ENCODE measurements around the gene TEX22.

Gene TEX22

DNA sequence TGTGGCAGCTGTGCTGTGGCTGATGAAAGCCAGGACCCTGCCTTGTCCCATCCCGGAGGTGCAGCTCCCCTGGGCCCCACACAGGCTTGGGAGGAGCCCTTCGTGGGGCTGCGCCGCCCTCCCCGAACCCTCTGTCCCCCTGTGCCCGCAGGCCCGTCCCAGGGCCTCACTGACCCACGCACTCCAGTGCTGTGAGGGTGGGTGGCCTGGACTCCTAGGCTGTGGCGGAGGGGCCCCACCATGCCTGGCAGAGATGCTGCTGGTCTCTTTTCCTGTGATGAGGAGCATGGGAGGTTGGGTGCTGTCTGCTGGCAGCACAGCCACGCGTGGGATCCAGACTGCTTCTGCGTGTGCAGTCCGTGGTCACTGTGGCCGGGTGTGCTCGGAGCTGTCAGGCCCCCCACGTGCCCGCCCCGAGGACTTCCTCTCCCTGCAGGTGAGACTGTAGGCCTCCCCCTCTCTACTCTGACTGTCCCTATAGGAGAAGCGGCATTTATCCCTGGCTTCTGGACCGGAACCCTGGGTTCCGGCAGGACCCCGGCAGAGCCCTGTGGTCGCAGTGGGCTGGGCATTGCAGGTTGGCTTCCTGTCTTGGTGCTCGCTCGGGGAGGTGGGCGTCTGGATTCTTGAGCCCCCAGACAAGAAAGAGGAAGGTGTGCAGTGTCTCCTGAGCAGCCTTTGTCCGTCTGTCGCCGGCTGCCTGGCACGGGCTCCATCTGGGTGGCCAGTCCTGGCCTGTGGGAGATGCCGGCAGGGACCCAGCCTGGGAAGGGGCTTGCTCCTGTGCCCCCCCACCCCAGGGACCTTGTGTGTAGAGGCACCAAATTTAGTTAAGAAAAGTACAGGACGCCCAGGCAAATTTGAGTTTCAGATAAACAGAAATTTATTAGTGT, 23.6 kb downstream of the TEX22 start:
- DNase-seq = peak in 1 of 2 donors; percentile 8

DNA sequence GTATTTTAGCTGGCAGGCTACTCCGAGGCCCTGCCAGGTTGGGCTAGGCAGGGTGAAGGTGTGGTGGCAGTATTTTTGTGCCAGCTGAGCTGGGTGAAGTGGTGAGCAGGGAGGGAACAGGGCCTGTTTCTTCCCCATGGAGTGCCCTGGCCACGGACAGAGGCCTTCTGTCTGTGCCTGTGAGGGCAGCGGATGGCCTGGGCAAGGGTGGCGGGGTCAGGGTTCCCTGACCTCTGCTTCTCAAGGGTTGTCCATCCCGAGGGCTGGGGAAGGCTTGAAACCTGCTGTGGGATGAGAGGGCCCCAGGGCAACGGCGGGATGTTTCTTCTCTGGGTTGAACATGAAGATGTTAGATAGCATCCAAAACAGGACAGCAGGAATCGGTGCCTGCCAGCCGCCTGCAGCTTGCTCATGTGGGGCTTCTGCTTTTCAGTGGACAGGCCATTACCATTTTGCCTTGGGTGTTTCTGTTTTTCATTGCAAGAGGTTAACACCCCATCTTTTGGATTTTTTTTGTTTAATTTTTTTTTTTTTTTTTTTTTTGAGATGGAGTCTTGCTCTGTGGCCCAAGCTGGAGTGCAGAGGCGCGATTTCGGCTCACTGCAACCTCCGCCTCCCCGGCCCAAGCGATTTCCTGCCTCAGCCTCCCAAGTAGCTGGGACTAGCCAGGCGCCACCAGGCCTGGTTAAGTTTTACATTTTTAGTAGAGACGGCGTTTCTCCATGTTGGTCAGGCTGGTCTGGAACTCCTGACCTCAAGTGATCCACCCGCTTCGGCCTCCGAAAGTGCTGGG, 24.6 kb downstream of the TEX22 start:
- DNase-seq = no peak

DNA sequence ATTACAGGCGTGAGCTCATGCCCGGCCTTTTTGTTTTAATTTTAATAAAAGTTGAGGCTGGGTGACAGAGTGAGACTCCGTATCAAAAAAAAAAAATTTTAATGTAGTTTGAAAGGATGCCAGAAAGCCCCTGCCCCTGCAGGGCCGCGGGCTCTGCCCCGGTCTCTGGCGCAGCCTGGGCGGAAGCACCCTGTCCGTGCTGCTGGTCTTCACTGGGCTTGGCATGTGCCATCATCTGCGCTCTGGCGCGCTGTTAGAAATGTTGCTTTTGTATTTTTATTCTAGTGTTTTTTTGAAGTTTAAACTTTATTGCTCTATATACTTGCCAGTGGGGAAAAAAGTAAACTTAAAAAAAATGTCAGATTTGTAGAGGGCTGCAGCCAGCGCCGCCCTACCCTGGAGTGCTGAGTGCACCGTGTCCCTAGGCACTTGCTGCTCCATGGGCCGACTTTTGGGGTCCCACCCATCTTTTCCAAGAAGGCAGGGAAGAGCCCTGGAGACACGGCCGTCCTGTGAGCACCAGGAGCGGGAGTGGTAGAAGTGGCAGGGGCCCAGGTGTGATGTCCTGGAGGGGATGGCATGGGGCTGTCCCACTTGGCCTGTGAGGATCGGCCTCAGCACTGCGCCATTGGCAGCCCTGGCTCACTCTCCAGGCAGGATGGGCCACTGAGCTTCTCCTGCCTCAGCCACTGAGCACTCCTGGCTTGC, 25.3 kb downstream of the TEX22 start:
- DNase-seq = no peak

DNA sequence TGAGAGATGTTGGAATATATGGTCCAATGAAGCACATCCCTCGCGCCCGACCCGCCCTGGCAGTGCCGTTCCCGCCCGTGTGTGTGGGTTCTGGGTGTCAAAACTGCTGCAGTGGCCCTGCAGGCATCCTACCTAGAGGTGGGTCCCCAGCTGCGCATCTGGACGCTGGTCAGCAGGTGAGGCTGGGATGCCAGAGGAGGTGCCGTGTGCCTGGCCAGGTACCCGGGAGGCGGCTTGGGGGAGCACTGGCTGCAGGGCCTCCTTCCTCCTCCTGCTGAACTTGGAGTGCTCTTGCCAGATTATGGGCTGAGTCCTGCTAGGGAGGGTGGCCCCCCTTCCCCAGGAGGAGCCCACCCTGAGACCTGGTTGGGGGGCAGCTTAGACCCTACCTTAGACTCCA, 26.5 kb downstream of the TEX22 start:
- no peak for DNase-seq

DNA sequence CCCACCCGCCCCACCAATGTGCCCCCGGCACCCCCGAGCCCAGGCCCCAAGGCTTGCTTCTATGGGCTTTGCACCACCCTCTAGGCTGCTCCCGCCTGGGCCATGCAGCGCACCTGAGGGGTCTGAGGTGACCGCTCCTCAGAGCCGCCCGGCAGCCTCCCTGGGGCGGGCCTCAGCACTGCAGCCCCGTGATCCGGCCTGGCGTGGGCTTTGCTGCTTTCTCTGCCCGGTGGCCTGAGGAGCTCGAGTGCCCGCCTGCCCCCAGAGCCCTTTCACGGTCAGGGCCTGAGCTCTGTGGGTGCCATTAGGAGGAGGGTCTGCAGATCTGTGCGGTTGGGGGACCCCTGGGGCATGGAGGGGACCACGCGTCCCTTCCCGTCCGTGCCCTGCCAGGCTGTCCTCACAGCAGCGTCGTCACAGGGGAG, 27.5 kb downstream of the TEX22 start:
- DNase-seq = no peak

DNA sequence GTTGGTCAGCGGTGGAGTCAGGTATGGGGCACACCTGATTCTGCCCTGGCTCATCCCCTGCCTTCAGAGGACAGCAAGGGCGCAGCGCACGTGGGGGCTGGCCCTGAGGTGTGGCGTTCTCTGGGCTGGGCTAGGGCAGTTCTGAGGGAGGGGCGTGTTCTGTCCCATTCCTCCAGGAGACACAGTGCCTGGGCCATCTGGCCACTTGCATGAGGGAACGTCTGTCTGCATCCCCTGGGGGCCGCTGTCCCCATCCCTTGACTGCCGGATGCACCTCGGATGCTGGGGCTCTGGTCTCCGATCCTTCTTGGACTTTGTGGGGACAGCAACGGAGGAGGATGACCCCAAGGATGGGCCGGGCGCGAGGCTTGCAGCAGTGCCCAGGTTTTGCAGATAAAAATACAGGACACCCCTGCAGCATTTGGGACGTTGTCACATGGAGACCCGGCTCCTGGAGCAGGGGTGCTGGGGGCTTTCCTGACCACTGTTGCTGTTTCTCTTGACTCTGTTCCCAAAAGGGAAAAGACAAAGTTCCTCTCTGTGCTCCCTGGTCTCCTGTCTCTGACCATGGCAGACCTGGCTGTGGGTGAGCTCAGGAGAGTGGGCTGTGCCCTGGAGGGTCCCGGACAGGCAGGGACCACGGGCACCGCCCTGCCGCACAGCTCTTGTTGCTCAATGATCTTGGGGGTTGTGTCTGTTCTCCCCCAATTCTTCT, 28.2 kb downstream of the TEX22 start:
- no peak for DNase-seq

DNA sequence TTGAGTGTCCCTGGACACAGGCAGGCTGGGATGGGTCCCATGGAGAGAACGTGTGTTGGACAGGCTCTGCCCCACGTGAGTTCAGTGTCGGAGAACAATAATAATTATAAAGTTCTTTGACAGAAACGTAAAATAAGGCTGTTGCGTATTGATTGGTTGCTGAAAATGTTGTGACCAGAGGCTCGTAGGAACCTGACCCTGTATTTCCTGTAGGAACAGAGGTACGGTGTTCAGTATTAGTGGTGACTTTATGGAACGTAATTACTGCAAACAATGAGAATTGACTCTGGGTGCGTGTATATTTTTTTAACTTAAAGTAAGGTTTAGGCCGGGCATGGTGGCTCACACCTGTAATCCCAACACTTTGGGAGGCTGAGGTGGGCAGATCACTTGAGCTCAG, 29.1 kb downstream of the TEX22 start:
- DNase-seq = no peak

DNA sequence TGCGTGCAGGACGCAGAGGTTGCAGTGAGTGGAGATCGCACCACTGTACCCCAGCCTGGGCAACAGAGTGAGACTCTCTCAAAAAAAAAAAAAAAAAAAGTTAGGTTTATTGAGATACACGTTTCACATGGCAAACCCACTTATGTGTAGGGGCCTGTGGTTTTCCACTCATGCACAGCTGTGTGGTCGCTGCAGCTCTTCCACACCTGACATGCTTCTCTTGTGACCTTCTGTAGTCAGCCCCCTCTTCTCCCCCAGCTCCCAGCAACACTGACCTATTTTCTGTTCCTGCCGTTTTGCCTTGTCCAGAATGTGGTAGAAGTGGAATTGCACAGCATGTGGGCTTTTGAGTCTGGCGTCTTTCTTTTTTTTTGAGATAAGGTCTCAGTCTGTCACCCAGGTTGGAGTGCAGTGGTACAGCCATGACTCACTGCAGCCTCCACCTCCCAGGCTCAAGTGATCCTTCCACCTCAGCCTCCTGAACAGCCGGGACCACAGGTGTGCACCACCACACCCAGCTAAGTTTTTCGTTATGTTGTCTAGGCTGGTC, 29.7 kb downstream of the TEX22 start:
- DNase-seq = no peak

DNA sequence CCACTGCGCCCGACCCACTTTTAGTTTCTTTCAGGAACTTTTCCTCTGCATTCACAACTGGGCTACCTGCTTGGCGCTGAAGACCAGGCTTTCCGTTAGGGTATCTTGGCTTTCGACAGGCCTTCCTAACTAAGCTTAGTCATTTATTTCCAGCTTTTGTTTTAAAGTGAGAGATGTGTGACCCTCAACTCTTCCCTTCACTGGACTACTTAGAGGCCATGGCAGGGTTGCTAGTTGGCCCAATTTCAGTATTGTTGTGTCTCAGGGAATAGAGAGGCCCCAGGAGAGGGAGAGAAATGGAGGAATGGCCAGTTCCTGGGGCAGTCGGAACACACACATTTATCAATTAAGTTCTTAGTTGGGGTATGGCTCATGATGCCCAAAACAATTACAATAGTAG, 31.7 kb downstream of the TEX22 start:
- DNase-seq = no peak

DNA sequence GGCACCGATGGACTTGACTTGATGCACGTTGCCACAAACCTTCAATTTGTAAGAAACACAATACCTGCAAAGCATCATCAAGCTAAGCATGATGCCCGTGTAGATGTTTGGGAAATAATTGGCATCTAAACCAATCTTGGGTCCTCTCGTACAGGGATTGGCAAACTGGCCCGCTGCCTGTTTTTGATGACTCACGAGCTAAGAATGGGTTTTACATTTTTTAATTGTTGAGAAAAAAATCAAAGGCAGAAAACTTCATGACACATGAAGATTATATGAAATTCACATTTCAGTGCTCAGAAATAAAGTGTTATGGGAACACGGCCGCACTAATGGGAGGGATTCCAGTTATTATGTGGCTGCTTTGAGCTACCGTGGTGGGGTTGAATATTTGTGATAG, 32.2 kb downstream of the TEX22 start:
- no peak for DNase-seq

DNA sequence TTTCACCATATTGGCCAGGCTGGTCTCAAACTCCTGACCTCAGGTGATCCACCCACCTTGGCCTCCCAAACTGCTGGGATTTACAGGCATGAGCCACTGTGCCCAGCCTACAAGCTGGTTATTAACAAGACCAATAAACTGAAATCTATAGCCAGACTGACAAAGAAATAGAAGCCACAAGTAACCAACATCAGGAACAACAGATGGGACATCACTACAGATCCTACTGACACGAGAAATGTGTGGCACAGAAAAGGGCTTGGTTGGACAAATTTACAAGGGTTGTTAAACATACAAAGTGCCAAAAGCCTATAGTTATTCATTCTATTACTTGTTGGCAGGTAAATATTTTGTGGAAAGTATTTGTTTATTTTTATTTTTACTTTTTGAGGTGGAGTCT, 32.9 kb downstream of the TEX22 start:
- DNase-seq = no peak

DNA sequence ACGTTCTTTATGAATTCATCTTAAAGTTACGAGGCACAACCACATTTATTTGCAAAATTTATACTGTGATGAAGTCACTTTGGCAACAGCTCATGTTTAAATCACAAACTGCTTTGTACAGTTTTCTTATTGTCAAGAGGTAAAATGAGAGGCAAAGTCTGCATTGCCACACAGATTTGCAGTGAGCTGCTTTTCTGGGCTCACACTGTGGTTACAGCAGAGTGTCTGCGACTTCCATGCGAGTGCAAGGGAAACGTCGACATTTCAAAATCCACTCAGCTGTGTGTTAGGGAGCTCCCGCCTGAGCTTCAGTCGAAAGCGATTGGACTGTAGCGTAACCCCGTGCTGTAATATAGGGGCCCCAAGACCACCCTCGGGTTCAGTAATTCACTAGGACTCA, 34.3 kb downstream of the TEX22 start:
- no peak for DNase-seq

DNA sequence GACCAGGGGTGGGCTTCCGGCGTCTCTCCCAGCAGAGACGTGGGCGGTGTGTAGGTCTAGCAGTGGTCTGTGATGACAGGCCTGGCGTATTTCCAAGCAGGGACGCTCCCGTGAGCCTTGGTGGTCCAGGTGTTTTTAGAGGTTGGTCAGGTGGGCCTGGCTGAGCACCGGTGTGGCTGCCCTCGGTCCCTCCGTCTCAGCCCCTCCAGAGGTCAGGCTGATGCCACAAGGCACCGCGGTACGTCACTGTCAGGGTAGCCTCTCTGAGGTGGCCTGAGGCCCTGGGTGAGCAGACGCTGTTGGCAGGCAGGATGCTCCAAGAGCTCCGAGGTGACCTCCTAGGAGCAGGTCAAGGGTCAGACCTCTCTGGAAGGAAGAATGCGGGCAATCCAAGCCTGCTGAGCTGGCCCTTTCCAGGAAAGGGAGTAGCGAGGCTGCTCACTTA, 34.8 kb downstream of the TEX22 start:
- DNase-seq = no peak

DNA sequence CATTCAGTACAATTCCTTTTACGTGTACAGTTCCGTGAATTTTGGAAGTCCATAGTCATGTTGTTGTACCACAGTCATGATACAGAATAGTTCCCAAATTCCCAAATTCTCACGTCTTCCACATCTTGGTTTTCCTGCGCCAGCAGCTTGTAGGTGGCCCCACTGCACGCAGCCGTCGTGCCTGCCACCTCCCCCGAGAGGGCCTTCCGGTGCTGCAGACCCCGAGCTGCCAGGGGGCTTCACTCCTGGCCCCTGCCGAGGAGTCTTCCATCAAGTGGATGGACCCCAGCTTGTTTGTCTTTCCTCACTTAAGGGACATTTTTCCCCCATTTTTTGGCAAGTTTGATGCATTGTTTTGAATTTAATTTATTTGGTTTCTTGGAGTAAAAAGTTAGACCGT, 38.1 kb downstream of the TEX22 start:
- DNase-seq = no peak

DNA sequence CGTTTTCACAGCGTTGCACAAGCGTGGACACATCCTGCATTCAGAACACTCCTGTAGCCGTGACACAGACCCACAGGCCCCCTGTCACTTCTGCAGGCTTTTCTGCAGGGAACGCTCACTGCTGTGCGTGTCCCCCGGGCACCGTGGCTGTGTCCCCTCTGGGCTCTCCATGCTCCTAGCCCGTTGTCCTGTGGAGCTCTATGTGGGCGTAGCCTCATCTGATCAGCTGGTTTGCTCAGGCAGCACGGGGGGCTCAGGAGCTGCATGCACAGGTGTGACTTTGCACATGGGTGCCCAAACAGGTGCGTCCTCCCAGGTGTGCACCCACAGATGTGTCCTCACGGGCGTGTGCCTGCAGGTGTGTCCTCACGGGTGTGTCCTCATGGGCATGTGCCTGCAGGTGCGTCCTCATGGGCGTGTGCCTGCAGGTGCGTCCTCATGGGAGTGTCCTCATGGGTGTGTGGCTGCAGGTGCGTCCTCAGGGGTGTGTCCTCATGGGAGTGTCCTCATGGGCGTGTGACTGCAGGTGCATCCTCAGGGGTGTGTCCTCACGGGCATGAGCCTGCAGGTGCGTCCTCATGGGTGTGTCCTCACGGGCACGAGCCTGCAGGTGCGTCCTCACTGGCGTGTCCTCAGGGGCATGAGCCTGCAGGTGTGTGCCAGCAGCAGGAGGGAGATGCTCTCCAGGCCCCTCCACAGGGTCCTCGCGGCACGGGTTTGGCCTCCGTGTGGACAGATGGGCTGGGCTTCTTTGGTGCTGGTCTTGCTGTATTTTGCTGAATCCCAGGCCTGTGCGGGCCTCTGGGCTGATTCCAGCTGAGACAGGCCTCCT, 38.8 kb downstream of the TEX22 start:
- DNase-seq = no peak

DNA sequence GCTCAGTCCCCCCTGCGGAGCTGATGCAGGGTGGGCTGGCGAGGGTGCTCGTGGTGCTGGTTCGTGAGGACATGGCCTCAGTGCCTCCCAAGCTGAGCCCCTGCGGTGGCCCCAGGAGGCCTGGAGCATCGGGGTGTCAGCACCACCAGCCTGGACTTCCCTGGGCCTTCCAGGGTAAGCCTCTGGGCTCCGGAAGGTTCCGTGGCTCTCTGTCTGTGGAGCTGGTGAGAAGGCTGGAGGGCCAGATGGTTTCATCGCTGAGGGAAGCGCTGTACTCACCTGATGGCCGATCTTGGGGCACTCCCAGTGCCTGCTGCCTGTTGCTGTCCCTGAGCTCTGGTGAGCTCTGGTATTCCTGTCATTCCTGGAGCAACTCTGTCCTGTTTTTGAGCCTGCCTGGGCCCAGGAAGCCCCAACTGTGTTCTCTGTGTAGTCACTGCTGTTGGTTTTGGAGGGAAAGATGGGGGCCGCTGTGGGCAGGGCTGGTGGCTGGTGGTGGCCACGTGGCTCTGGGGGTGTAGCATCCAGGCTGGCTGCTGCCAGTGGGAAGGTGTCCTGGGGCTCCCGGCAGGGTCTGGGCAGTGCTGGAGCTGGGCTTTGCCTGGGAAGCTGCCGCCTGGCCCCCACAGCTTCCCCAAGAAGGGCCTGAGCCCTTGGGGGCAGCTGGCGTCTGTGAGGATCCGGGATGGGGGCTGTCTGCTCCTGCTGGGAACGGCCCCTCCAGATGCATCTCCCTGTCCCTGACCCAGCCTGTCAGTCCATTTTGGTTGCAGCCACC, 39.6 kb downstream of the TEX22 start:
- DNase-seq = no peak

DNA sequence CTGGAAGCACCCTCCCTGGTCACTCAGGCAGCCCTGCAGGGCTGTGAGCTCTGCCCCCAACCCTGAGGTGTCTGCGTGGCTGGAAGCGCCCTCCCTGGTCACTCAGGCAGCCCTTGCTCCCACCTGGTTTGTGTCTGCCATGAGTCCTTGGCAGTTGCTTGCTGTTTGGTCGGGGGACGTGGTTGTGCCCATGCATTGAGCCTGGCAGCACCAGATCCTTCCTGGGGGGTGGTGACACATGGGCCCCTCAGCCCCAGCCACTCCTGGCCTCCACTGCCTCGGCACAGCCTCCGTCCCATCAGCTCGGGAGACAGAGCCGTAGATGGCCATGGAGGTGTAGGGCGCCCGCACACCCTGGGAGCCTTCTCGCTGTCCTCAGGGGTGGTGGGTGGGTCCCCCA, 40.8 kb downstream of the TEX22 start:
- no peak for DNase-seq

DNA sequence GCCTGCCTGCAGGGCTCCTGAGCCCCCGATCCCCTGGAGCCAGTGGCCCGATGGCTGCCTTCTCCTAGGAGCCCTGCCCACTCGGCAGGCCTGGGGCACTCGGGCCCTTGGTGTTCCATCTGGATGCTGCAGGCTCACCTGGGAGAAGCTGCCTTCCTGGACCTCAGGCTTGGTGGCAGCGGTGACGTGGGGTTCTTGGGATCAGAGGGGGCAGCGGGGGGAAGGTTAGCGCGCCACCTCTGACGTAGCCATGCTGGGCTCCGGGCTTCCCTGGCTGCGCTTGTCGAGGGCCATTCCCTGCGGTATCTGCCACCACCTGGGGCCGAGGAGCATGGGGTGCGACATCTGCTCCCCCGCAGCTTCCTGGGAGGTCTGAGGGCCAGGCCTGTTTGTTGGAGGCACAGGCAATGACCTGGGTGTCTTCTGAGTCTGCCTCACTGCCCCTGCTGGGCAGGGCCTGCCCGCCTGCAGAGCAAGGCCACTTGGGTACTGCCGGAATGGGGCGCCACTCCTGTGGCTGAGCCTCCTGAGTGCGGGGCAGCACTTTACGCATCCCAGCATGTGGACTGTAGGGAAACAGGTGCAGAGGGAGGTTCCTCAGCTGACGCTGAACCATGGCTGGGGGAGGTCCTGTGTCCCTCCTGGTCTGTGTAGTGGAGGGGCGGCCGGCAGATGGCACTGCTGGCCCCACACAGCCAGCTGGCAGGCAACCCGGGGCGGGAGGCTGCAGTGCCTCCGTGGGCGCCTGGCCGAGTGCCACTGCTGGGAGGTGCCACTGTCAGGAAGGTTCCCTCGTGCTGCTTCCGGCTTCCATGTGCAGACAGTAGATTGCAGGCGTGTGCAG, 41.6 kb downstream of the TEX22 start:
- DNase-seq = no peak

DNA sequence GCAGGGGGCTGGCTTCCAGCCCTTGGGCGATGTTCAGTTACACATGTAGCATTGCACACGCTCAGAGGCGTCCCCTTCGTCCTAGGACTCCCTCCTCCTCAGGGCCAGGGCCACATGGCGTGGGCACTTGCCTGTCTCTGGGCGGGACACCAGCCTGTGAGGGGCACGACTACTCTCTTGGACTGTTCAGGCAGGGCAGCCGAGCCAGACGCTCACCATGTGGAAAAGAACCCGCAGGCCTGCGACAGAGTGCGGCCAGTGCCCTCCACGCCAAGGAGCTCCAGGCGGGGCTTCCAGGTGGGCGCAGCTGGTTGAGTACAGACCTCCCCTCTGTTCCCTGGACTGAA, 42.2 kb downstream of the TEX22 start:
- no peak for DNase-seq

DNA sequence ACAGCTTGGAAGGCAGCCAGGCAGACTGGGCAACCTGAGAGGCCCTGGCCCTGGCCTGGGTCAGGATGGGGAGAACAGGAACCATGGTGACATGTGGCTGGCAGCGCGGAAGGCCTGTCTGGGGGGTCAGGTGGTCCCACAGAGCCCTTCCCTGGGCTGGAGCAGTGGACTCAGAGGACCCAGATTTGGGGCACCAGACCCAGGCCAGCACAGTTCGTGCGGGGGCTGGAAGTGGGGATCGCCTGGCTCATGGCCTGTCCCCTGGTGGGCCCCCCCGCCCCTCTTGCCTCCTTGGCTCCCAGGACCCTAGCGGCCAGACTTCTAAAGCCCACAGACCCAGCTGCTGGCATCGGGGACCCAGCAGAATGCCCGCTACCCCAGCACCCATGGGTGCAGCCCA, 42.7 kb downstream of the TEX22 start:
- no peak for DNase-seq
